Neural progenitor cell (in vitro differentiated cells): Measurements from ENCODE around the gene MGAT4A. TPM values are rescaled to one million over a fixed set of nuclear protein-coding genes. Genes with fewer than 3 reads are reported as not detected.

ENCODE experiments used
- DNase-seq: peaks from one replicate; pipeline ENCODE4 v3.0.0-alpha.2; 2016; ENCODE audit warnings: low spot score
- H2AFZ ChIP-seq: fragments of 200-600 bp; sonication (generic); replicated peaks from 2 replicates; pipeline ENCODE4 v1.6.1; 2016; ENCODE audit warnings: antibody characterized with exemption
- H3F3A ChIP-seq: fragments of 200-600 bp; sonication (generic); 2 replicates; pipeline ENCODE4 v1.6.1; 2016; ENCODE audit warnings: antibody characterized with exemption, low read depth
- H3K27ac ChIP-seq: fragments of 200-600 bp; sonication (generic); 2 replicates; pipeline ENCODE4 v1.5.1; 2016; ENCODE audit warnings: mild to moderate bottlenecking
- H3K27me3 ChIP-seq: fragments of 200-600 bp; sonication (generic); 2 replicates; pipeline ENCODE4 v1.6.1; 2016; ENCODE audit warnings: mild to moderate bottlenecking, moderate library complexity
- H3K36me3 ChIP-seq: fragments of 200-600 bp; sonication (generic); 2 replicates; pipeline ENCODE4 v1.5.1; 2016
- H3K4me1 ChIP-seq: fragments of 200-600 bp; sonication (generic); 2 replicates; pipeline ENCODE4 v1.6.1; 2016; ENCODE audit warnings: mixed run types
- H3K4me2 ChIP-seq: fragments of 200-600 bp; sonication (generic); 2 replicates; pipeline ENCODE4 v1.6.1; 2016
- H3K4me3 ChIP-seq: fragments of 200-600 bp; sonication (generic); 2 replicates; pipeline ENCODE4 v1.5.1; 2016
- H3K79me2 ChIP-seq: fragments of 200-600 bp; sonication (generic); 2 replicates; pipeline ENCODE4 v1.6.1; 2016; ENCODE audit warnings: low read depth
- H3K9ac ChIP-seq: fragments of 200-600 bp; sonication (generic); 2 replicates; pipeline ENCODE4 v1.6.1; 2016
- H3K9me3 ChIP-seq: fragments of 200-600 bp; sonication (generic); 2 replicates; pipeline ENCODE4 v1.5.1; 2016; ENCODE audit warnings: low read depth
- H4K20me1 ChIP-seq: fragments of 200-600 bp; sonication (generic); 2 replicates; pipeline ENCODE4 v1.6.1; 2016; ENCODE audit warnings: low read depth
- H3K27ac Mint-ChIP-seq: 3 replicates; pipeline ENCODE4 v1.8.0; 2021; ENCODE audit warnings: mixed read lengths
- H3K27me3 Mint-ChIP-seq: 2 replicates; pipeline ENCODE4 v1.8.0; 2022; ENCODE audit warnings: low read depth, mild to moderate bottlenecking, inconsistent platforms, moderate library complexity, mixed read lengths; ENCODE audit not compliant: insufficient read depth
- H3K36me3 Mint-ChIP-seq: 3 replicates; pipeline ENCODE4 v1.8.0; 2021; ENCODE audit warnings: mixed read lengths
- H3K4me1 Mint-ChIP-seq: 3 replicates; pipeline ENCODE4 v1.8.0; 2021; ENCODE audit warnings: mixed read lengths
- H3K4me3 Mint-ChIP-seq: 3 replicates; pipeline ENCODE4 v1.8.0; 2021; ENCODE audit warnings: mild to moderate bottlenecking, moderate library complexity, mixed read lengths
- H3K9me3 Mint-ChIP-seq: 3 replicates; pipeline ENCODE4 v1.8.0; 2020; ENCODE audit warnings: mixed read lengths
- CTCF ChIP-seq: fragments of 200-600 bp; sonication (generic); IDR thresholded peaks from 2 replicates; pipeline ENCODE4 v1.5.1; 2017; ENCODE audit warnings: antibody characterized with exemption, mild to moderate bottlenecking
- EZH2 ChIP-seq: fragments of 200-600 bp; sonication (generic); IDR thresholded peaks from 2 replicates; pipeline ENCODE4 v1.6.1; 2017; ENCODE audit warnings: antibody characterized with exemption, mild to moderate bottlenecking, moderate library complexity
- EZH2phosphoT487 ChIP-seq: fragments of 200-600 bp; sonication (generic); IDR thresholded peaks from 2 replicates; pipeline ENCODE4 v1.6.1; 2017; ENCODE audit warnings: antibody characterized with exemption
- total RNA-seq: library from RNA; depleted of rRNA; stranded (reverse); fragments of >200 nt; gene quantifications from 2 replicates; pipeline ENCODE4 v1.2.3, GENCODE V29; 2015; ENCODE audit warnings: low replicate concordance

MGAT4A gene
- total RNA-seq, 1 donor from 2014 or later, result 8.0 TPM

- Histone ChIP-seq H3K27me3 (no peaks in the 10 kb centered on the region), H3K4me2 (no peak overlapping the region), H3K4me3 (no peak overlapping the region), H3K36me3 (no peaks in the 10 kb centered on the region), H4K20me1 (no peaks in the 10 kb centered on the region), H3K9ac (no peak overlapping the region), H3K79me2 (no peaks in the 10 kb centered on the region), H3K4me1 (no peaks in the 10 kb centered on the region), H3F3A (no peaks in the 10 kb centered on the region), H3K27ac (no peak overlapping the region), H2AFZ (no peak overlapping the region), H3K9me3 (no peaks in the 10 kb centered on the region)
- Mint-ChIP-seq H3K27me3 (peaks cover 6% of the 10 kb centered on the region), H3K4me1 (no peaks in the 10 kb centered on the region), H3K36me3 (peaks cover 14% of the 10 kb centered on the region), H3K9me3 (peaks cover 7% of the 10 kb centered on the region), H3K27ac (no peak overlapping the region), H3K4me3 (no peak overlapping the region)
- DNase-seq, result no peak
- TF ChIP-seq CTCF (no peak), EZH2 (no peak), EZH2phosphoT487 (no peak)
Measured at GRCh38 chr2:98588880-98589431, 142.0 kb downstream of the MGAT4A start.

GRCh38 chr2:98586551-98587140 lies 144.3 kb downstream of the MGAT4A start:
- Histone ChIP-seq H3K36me3 (no peaks in the 10 kb centered on the region), H3F3A (no peaks in the 10 kb centered on the region), H3K4me1 (no peaks in the 10 kb centered on the region), H3K4me2 (no peak overlapping the region), H4K20me1 (no peaks in the 10 kb centered on the region), H3K9me3 (no peaks in the 10 kb centered on the region), H3K4me3 (no peak overlapping the region), H3K27me3 (no peaks in the 10 kb centered on the region), H3K79me2 (no peaks in the 10 kb centered on the region), H3K9ac (no peak overlapping the region), H3K27ac (no peak overlapping the region), H2AFZ (no peak overlapping the region)
- DNase-seq, result no peak
- TF ChIP-seq EZH2phosphoT487 (no peak), EZH2 (no peak), CTCF (no peak)
- Mint-ChIP-seq H3K4me3 (no peak overlapping the region), H3K36me3 (peaks cover 5% of the 10 kb centered on the region), H3K9me3 (no peaks in the 10 kb centered on the region), H3K27ac (no peak overlapping the region), H3K4me1 (no peaks in the 10 kb centered on the region), H3K27me3 (no peaks in the 10 kb centered on the region)

- H3K27me3 Mint-ChIP-seq, result no peaks in the 10 kb centered on the region
- DNase-seq, result no peak
- Histone ChIP-seq H3K9me3 (no peaks in the 10 kb centered on the region), H3K4me2 (no peak overlapping the region), H3K36me3 (no peaks in the 10 kb centered on the region), H4K20me1 (no peaks in the 10 kb centered on the region), H3K9ac (no peak overlapping the region), H3K4me1 (no peaks in the 10 kb centered on the region), H2AFZ (no peak overlapping the region), H3F3A (no peaks in the 10 kb centered on the region), H3K4me3 (no peak overlapping the region), H3K27me3 (no peaks in the 10 kb centered on the region), H3K27ac (no peak overlapping the region), H3K79me2 (no peaks in the 10 kb centered on the region)
- TF ChIP-seq EZH2phosphoT487, result no peak
- TF ChIP-seq EZH2, result no peak
- no peak for TF ChIP-seq CTCF
- peaks cover 3% of the 10 kb centered on the region for H3K36me3 Mint-ChIP-seq
- no peak overlapping the region for H3K4me3 Mint-ChIP-seq
- no peaks in the 10 kb centered on the region for H3K9me3 Mint-ChIP-seq
- H3K27ac Mint-ChIP-seq, result no peak overlapping the region
- H3K4me1 Mint-ChIP-seq, result no peaks in the 10 kb centered on the region
Measured at GRCh38 chr2:98585386-98585785, 145.5 kb downstream of the MGAT4A start.
